ENCODE data around the gene INPP5E. TPM values are rescaled to one million over a fixed set of nuclear protein-coding genes. Genes with fewer than 3 reads are reported as not detected.

INPP5E gene
- total and polyA plus RNA-seq, 12 donors = 6.6 to 16.8 (median 9.3) TPM

DNA sequence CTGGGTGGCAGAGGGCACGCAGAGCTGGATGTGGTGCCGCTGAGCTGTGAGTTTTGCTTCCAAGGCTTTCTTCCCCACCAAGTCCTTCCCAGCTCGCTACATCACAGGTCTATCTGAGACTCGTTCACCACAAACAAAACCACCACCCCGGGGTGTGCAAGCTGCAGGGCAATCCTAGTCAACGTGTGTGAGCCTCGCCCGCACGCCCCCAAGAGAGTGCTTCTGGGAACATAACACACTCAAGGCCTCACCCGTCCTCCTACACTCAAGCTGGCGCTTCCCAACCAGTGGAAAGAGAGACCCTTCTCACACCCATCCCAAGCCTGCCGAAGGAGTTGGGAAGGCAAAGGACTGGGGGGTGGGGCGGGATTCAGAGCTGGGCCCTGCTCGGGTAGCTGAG, 50.2 kb downstream of the INPP5E start:
- 90% methylated on average over 14 of the region's 14 CpGs for WGBS, 2 donors
- ATAC-seq (no peak), DNase-seq (no peak)
- H3K27ac ChIP-seq = no peak overlapping the region
- TF ChIP-seq CTCF (IDR thresholded peaks at IDR 0.05) = no peak
- no peaks in the 10 kb centered on the region for H3K9me3 ChIP-seq
- peaks cover 0 to 100% (median 64%) of the 10 kb centered on the region in 9 donors for H3K36me3 ChIP-seq
- H3K4me3 ChIP-seq = no peak overlapping the region
- intact Hi-C loops (cut with DNase I) = no loop called here
- H3K27me3 ChIP-seq = no peaks in the 10 kb centered on the region
- no peaks in the 10 kb centered on the region for H3K4me1 ChIP-seq

DNA sequence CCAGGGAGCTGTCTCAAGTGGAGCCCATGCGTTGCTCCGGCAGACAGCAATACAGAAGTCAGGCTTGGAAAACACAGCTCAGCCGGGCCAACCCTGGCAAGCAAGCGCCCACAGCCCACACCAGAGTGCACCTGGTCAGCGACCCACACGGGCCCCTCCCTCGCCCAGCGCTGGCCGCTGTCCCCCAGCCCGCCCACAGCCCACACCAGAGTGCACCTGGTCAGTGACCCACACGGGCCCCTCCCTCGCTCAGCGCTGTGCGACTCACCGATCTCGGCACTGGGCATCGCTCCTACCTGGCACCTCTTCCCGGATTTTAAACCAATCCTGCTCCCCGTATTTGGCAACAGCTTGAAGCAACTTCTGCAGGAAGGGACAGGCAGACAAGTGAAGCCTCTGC, 52.4 kb downstream of the INPP5E start:
- Histone ChIP-seq H3K4me1 (no peaks in the 10 kb centered on the region), H3K27me3 (no peaks in the 10 kb centered on the region), H3K36me3 (peaks cover 0 to 97% (median 60%) of the 10 kb centered on the region in 9 donors), H3K27ac (no peak overlapping the region), H3K4me3 (no peak overlapping the region), H3K9me3 (no peaks in the 10 kb centered on the region)
- DNase-seq (no peak), ATAC-seq (no peak)
- TF ChIP-seq CTCF (IDR thresholded peaks at IDR 0.05) = no peak
- intact Hi-C loops (cut with DNase I) = no loop called here
- WGBS, 2 donors = 96% methylated on average over 19 of the region's 19 CpGs

- Histone ChIP-seq H3K4me1 (peaks cover 0 to 6% (median 0%) of the 10 kb centered on the region in 9 donors), H3K36me3 (peaks cover 0 to 97% (median 48%) of the 10 kb centered on the region in 9 donors), H3K27ac (no peak overlapping the region), H3K27me3 (no peaks in the 10 kb centered on the region), H3K4me3 (no peak overlapping the region), H3K9me3 (no peaks in the 10 kb centered on the region)
- no peak for DNase-seq
- no peak for TF ChIP-seq CTCF (IDR thresholded peaks at IDR 0.05)
- ATAC-seq = no peak
- 92% methylated on average over 13 of the region's 13 CpGs for WGBS, 2 donors
- intact Hi-C loops (cut with DNase I) = no loop called here
Observed at GRCh38 chr9:136386018-136386417, 53.6 kb downstream of the INPP5E start.

- Histone ChIP-seq H3K27me3 (no peaks in the 10 kb centered on the region), H3K9me3 (no peaks in the 10 kb centered on the region), H3K36me3 (peaks cover 0 to 99% (median 45%) of the 10 kb centered on the region in 9 donors), H3K27ac (no peak overlapping the region), H3K4me3 (no peak overlapping the region), H3K4me1 (peaks cover 0 to 11% (median 0%) of the 10 kb centered on the region in 9 donors)
- DNase-seq (no peak), ATAC-seq (no peak)
- WGBS, 2 donors = 95% methylated on average over 11 of the region's 11 CpGs
- intact Hi-C loops (cut with DNase I) = no loop called here
- no peak for TF ChIP-seq CTCF (IDR thresholded peaks at IDR 0.05)
Observed at GRCh38 chr9:136385015-136385414, 54.6 kb downstream of the INPP5E start.

Measured in heart right ventricle (tissue), 16 donors.